OCI-LY7 (cell line): ENCODE data around the gene CYP24A1.

Experiments used
- CTCF ChIP-seq: fragments of 200-600 bp; sonication (generic); conservative IDR thresholded peaks from 2 replicates; pipeline ENCODE4 v1.5.1; 2014; ENCODE audit warnings: mild to moderate bottlenecking, antibody characterized with exemption, low read length, moderate library complexity, mixed read lengths
- EZH2phosphoT487 ChIP-seq: fragments of 200-600 bp; sonication (generic); IDR thresholded peaks from 2 replicates; pipeline ENCODE4 v1.6.1; 2018; ENCODE audit warnings: low read depth, borderline replicate concordance, mild to moderate bottlenecking, mixed run types, antibody characterized with exemption, low read length, moderate library complexity, mixed read lengths

DNA sequence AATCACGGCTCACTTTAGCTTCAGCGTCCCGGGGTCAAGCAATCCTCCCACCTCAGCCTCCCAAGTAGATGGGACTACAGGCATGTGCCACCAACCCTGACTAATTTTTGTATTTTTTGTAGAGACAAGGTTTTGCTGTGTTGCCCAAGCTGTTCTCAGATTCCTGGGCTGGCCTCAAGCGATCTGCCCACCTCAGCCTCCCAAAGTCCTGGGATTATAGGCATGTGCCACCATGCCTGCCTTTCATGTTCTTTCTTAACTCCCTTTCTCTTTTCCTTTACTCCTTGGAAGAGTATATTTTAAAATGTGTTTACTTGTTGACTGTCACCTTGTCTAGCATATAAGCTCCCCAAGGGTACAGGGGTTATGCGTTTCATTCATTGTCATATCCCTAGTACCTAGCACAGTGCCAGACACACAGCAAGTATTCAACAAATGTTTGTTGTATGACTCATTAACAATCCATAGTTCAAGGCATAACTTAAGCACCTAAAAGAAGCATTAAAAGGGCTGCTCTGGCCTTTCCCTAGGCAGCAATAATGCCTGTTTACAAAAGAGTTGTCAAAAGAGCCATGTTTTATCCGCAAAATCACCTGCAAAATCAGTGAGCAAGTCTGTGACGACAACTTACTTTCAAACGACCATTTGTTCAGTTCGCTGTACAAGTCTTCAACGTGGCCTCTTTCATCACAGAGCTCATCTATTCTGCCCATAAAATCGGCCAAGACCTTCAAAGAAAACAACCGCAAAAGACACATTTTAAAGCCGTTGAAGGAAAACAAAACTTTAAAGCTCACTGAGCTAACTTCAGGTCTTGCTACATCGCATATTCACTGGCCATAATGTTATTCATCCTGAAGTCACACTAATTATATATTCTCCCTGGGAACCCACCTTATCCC, 4.6 kb downstream of the CYP24A1 start:
- TF ChIP-seq CTCF (no peak), EZH2phosphoT487 (no peak)
